Daoy (cell line): Measurements from ENCODE around the gene ITPR1. TPM values are rescaled to one million over a fixed set of nuclear protein-coding genes. Genes with fewer than 3 reads are reported as not detected.

Experiments used
- DNase-seq: peaks from one replicate; pipeline ENCODE4 v3.0.0-alpha.2; 2015; ENCODE audit warnings: low read depth
- total RNA-seq: library from RNA; depleted of rRNA; stranded (reverse); fragments of >200 nt; shearing (Covaris generic); gene quantifications from 2 replicates; pipeline ENCODE4 v1.2.3, GENCODE V29; 2014

The ITPR1 gene
- total RNA-seq, 1 experiment from 2014 or later = 9.8 TPM

DNA sequence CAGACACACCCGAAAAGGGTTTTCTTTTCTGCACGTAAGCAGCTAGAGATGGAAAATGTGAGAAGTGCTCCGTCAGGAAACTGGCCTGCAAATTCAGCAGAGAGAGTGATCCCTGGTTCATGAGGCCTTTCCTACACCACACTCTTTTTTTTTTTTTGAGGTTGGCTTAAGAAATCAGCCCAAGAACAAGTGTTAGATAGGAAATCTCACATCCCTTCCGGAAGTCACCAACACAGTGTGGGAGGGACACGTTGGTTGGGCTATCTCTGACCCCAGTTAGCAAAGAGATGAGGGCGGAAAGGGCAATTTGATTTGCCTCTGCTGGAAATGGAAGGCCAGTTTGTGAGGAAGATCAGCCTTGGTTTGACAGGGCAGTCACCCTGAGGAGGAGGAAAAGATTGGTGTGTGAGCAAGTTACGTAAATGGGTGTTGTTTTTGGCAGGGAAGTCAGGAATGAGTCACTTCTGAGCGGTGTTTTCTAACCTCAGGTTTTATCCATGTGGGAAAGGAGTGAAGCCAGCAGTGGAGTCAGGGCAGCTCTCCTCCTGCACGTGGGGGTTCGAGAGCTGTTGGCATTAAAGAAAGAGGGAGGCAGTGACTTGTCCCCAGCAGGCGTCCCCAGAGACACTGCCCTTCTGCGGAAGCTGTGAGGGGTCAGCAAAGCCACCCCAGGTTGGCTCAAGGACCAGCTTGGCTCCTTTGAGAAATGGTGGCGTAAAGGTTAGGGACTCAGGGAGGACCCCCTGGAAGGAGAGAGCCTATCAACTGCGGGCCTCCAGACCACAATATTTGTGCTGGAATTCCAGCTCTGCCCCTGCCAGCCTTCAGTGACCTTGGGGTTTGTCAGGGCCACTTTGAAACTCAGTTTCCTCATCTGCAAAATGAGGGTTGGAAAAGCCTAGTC, 248.5 kb downstream of the ITPR1 start:
- peak; percentile 94 for DNase-seq

DNA sequence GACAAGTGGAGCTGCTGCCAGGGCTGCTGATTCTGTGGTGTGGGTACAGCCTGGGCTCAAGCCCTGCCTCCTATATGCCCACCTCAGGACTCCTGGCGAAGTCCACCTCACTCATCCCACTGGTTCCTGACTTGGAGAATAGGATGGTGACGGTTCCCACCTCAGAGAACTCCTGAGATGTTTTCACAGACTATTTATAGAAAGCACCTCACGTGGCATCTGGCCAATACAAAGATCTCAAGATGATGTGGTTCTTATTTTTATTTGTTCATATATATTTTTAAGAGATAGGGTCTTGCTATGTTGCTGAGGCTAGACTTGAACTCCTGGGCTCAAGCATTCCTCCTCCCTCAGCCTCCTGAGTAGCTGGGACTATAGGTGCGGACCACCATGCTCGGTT, 249.2 kb downstream of the ITPR1 start:
- DNase-seq = no peak

DNA sequence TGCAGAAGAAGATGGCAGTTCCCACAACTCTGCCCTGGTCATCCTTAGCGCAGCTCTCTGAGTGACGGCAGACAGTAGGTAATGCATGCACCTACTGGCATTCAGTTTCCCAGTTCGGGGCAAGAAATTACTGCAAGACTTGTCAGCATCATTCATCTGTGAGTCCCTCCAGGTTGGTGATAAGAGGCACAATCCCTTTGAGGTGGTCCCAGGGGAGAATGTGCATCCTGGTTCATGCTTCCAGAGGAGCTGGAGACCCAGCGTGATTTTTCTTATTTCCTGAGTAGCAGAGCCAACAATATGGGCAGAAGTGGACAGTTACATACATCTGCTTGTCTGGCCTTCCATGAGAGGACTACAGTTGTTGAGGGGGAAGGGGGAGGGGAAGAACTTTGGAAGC, 250.2 kb downstream of the ITPR1 start:
- DNase-seq = no peak

DNA sequence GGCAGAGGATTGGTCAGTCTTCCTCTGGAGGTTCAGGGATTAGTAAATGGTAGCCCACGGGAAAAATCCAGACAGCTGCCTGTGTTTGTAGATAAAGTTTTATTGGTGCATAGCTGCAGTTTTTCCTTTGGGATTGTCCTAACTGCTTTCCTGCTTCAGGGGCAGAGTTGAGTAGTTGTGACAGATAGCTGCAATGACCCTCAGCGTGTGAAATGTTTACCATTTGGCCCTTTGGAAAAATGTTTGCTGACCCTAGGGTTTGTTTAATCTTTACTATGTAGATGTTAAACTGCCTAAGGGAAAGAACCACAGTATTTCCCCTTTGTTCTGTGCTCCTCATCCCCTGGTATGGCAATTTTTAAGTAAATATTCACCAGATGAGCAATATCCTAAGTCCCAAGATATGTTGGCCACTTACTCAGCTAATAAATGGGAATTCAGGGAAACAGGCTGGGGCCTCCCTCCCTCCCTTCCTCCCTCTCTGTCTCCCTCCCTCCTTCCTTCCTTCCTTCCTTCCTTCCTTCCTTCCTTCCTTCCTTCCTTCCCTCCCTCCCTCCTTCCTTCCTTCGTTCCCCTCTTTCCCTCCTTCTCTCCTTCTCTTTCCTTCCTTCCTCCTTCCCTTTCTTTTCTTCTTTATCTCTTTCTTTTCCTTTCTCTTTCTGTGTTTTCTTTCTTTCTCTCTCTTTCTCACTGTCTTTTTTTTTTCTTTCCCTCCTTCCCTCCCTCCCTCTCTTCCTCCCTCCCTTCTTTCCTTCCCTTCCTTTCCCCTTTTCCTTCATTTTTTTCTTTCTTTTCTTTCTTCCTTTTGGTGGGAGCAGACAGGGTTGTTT, 251.5 kb downstream of the ITPR1 start:
- DNase-seq = peak; percentile 42

DNA sequence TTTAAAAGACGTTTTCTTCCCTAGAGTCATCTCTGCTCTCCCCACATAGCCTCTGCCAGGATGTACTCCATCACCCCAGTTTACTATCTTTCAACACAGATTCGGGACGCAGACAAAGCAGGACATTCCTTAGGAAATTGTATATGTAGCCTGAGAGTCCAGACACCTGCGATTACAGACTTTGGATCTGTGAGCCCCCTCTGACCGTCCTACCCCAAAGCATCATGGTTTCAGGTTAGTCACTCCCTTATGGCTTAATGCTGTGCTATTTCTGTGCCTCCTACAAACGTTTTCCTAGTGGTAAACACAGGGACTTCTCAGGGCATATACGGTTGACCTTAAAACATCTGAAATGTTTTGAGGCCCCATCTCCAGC, 252.1 kb downstream of the ITPR1 start:
- no peak for DNase-seq

DNA sequence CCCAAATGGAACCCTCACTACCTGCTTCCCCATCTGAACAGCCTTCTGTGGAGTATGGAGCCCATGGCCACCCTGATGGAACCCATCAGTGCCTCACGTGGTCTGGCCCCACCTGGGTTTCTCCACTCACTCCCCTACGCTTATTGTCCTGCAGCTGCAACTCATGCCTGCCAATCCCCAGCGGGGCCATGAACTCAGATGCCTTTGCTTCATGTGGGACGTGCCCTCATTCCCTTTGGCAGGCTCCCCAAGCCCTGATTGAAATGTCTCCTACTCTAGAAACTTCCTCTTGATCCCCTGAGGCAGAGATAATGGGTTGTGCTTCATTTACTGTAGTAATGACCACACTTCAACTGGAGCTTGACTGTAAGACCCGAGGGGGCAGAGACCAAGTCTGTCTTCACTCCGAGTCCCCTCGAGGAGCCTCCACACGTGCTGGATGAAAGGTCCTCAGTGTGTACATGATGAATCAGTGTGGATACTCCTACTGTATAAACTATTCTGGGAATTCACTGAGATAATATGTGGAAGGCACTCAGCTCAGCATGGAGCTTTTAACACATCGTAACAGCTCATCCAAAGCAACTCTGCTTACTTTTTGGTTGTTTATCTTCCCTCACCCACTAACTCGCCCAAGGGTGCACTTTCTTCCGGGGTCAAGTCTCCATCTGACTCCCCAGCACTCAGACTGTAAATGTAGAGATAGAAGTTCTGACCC, 253.3 kb downstream of the ITPR1 start:
- peak; percentile 64 for DNase-seq

DNA sequence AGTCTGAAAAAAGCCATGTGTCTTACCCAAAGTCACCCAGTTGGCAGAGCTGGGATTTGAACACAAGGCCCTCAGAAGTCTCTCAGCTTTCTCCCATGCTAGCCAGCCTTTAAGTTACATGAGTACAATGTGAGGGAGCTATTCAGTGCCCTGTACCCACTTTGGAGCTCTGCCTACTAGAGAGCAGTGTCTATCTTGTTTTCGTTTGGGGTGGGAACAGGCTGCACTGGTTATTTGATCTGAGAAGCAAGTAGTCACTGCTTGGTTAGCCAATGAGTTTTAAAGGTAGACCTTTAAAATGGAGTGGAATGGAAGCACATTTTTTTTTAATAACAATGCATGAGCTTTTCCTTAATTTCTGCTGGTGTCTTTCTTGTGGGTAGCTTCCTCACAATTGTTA, 255.0 kb downstream of the ITPR1 start:
- DNase-seq = no peak

DNA sequence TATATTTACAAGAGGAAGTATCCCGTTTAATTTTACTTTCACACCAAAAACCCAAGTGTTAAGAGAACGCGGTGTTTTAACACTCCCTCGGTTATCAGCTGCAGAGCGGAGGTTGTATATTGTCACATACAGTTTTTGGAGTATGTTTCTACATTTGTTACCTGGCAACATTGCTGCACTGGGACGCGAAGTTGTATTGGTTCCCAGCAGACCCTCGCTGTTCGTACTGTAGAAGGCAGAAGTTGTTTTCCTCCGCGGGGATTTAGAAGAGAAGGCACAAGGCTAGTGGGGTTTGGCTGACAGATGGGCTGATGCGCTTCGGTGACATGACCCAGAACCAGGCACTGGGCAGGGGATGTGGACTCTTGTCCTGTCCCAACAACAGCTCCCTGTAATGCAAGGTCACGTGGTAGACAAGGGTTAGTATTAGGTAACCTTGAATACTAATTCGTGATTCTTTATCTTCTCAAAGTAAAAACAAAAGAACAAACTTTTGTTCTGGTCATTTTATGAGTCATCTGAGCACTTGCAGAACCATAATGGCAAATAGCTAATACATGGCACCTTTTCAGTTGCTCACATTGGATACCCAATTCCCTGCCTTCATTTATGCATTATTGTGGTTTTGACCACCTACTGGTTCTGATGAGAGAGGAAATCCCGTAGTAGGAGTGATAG, 255.7 kb downstream of the ITPR1 start:
- DNase-seq = no peak

DNA sequence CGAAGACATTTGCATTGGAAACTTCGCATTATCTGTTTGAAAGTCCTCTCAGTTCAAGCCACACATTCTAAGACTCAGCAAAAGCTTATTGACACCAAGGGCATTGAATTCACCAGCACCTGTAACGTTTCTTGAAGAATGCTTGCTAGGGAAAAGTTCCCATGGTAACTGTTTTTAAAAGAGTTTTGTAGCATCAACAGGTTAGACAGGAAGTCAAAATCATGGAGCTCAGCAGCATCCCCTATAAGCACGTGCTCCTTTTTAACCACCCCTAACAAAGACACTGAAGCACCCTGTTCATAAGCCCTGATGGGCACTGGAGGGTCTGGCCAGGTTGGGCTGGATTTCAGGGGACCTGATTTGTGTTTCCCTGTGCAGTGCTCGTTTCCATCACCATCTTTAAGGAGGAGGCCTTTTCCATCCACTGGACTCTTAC, 256.4 kb downstream of the ITPR1 start:
- DNase-seq = no peak

DNA sequence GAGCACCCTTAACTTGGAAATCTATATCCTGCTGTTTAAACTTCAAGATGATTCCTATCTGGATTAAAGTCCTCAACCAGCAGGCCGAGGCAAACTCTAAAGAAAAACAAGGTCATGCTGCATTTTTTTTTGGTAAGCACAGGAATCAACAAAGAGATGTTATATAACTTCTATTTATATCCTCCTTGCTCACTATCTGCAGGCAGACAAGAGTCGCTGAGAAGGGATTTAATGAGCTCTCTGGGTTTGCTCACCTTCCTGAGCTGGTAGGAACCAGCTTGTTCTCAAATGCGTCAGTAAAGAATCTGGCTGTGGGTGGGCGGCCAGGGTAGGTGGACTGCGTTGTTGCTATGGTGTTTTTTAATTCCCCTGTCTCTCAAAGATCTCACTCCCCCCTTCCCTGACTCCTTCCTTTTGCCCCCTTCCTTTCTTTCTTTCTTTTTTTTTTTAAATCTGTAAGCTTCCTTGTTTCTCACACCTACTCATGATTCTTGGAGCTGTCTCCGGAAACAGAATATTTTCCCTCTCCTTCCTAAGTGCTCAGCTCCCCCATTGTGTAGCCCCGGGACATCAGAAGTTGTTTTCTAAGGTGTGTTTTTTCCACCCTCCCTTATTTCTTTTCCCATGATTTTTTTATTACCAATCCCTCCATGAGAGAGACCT, 257.3 kb downstream of the ITPR1 start:
- peak; percentile 45 for DNase-seq

DNA sequence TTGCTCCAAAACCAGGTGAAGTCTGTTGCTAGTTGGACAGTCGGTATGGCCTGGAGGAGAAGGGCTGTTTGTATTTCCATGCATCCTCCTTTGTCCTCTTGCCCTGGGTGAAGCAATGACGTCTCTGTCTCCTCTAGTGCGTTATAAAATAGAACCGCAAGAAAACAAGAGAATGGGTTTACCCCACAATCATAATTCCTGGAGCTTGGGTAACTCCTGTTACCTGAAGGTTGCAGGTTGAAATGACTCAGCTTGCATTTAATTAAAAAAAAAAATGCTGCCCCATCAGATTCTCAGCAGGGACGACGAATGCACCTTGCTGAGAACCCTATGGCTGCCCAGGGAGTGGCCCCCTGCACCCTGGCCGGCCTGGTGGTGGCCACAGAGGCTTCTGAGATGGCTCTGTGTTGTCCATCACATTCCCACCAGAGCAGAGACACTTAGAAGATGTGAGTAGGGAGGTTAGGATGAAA, 257.9 kb downstream of the ITPR1 start:
- no peak for DNase-seq

DNA sequence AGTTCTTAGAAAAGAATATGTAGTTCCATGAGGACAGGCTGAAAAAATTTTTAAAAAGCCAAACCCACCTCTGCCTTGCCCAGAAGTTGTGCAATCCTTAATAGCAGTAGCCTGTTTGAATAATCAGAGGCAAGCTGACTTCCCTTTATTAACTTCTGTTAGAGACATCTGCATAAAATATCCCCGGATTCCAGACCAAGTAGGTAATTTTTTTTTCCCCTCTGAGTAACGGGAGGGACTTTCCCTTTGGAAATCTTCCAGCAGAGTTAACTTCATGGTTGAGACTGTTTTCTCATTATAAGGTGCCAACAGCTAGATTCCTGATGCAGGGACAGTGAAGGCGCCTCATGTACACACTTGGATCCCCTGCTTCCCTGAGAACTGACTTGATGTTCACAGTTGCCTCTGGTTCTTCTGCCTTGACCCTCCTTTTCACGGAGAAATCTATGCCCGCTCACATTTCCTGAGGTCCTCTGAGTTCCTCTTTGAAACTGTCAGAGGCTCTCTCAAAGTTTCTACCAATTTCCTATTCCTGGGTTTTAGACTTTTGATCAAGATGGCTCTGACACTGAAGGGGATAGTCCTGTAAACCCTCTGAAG, 258.5 kb downstream of the ITPR1 start:
- peak; percentile 62 for DNase-seq

DNA sequence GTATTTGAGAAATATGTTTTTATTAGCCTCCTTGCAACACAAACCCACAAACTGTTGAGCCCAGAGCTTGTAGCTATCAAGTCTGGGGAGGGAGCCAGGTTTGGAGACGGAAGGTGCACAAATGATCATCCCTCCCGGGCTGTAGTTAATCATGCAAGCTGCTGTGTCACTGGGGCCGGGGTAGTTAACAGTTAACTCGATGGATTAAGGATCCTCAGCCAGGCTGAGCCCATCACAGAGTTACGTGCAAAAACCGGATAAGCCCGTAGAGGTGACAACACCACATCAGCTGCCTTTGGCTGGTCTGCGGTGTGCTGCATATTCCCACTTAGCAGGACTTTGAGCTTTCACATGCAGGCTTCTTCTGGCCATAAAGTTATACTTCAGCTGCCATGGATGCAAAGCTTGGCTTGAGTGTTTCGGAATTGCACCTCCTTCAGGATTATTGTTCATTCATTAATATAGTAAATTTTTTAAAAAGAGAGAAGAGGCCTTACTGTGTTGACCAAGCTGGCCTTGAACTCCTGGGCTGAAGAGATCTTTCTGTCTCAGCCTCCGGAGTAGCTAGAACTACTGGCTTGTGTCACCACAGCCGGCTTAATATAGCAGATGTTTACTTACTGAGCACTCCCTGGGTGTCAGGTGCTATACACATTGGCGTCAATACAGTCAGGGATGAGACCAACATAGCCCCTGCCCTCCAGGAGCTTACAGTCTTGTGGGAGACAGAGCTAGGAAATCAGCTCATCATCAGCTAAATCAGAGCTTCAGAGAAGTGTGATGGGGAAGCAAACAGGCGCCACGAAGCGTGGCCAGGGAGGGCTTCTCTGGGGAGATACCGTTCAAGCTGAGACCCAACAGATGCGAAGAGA, 259.3 kb downstream of the ITPR1 start:
- no peak for DNase-seq

DNA sequence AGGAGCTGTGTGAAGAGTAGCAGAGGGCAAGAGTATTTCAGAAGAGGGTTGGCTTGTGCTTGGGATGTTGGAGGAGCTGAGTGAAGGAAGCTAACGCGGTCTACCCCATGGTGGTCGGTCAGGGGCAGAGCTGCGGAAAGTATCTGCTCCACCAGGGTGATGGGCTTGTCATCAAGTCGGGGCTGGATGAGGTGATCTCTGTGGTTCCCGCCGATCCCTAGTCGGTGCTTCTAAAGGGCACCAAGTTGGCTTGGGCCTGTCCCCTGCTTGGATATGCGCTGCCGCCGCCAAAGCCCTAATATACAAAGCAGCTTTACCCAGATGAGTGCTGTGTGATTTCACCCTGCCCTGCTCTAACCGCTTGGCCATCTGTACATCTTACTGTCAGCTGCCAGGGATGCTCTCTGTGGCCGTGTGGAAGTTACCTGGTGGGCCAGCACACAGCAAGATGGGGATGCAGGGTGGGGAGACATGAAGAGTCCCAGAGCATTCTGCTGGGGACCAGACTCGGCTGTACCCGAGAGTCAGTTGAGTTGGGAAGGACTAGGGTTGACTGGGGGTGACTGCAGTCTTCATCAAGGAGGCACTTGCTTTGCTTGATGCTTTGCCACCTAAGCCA, 260.0 kb downstream of the ITPR1 start:
- no peak for DNase-seq

DNA sequence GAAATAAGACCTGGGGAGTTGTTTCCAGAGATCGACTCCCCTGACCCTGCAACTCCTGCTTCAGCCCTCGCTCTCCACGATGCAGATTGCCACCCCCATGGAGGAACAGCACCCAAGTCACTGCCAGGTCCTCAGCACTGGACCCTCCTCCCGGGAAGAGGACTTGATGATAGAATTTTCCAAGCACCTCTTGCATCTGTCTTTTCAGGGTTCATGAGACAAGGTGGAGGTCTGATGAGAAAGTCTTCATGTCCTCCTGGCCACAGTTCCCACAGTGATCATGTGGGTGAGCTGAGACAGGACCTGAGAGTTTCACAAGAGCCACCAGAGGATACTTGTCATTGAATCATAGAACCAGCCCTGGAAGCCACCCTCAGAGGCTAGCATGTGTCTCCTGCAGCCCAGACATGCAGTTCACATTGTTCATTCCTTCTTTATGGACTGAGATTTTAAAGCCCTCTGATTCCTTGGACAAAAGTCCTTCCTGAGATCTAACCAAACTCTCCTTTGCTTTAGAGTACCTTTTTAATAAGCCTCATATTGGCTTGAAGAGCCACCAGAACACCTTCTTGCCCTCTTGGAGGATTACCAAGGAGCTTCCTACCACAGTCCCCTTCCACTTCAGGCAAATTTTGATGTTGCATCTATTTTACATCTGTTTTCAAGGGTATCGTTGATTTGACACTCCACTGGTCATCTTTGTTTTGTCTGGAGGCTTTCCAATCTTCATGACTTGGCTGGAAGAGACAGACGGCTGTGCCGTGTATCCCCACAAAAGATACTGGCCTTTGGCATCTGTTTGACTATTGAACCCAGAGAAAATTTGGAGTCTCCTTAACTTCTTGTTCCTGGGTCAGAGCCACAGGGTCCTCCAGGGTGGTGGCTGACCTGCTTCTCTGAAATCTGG, 261.3 kb downstream of the ITPR1 start:
- no peak for DNase-seq

DNA sequence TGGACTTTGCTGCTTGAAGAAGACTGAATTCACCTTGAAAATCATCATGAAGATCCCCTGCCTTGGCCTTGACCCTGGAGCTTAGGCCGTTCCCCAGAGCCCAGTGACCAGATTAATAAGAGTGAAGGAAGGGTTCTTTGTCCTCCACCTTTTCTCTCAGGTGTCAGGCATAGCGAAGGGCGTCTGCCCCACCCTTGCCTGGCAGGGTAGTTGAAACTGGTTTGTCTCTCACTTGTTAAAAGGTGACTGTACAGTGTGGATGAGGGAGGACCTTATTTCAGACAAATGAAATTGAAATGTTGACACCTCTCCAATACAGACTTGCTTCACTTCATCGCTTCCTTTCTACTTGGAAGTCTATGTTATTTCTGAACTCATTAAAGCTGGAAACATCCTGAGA, 262.4 kb downstream of the ITPR1 start:
- no peak for DNase-seq

DNA sequence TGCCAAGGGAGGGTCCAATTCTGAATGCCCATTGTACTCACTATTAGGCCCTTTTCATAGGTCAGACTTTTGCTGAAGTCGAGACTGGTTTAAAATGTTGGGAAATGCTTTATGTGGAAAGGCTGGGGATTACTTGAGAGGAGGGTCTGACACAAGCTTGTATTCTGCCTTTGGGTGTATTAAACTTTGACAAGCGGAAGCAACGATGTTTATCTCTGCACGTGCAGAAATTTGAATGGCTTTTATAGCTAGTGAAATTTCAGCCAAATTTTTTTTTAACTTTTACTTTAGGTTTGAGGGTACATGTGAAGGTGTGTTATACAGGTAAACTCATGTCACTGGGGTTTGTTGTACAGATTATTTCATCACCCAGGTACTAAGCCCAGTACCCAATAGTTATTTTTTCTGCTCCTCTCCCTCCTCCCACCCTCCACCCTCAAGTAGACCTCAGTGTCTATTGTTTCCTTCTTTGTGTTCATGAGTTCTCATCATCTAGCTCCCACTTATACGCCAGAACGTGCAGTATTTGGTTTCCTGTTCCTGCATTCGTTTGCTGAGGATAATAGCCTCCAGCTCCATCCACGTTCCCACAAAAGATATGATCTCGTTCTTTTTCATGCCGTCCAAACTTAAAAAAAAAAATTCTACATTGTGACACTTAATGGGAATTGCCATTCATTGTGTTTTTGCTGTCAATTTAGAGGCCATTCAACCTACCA, 263.1 kb downstream of the ITPR1 start:
- no peak for DNase-seq
